ENCODE results near the gene GJB2. TPM values are rescaled to one million over a fixed set of nuclear protein-coding genes. Genes with fewer than 3 reads are reported as not detected.

GJB2 gene
- total and polyA plus RNA-seq, 2 of the 4 experiments (the other 2 are of a cell fraction) = under 0.01 to 0.17 TPM

DNA sequence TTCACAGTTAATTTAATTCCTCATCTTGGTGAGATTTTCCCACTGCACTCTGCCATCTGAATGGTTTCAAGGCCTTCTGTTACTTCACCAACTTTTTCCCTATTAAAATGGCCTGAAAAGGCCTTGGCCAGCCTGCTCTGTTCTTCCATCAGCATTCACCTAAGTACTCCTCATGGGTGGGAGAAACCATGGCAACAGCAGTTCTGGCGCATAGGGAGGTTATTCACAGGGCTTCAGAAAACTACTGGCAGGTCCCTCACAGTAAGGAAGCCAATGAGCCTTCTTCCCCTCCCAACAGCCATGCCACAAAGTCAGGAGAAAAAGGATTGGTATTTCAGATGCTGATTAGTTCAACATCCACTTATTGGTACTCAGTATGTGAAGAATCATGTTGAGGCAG, 17.2 kb upstream of the GJB2 start:
- Histone ChIP-seq H2BK20ac (ENCODE audit: low read depth, low read length) (no peak overlapping the region), H2BK15ac (ENCODE audit: low read depth, low read length) (no peak overlapping the region), H3K27ac (ENCODE audit: insufficient read depth, low read length) (no peak overlapping the region), H3K4me3 (ENCODE audit: insufficient read depth, low read depth, low read length) (no peak overlapping the region), H3K4me2 (ENCODE audit: low read depth, low read length) (no peak overlapping the region), H3K9ac (ENCODE audit: low read depth, low read length) (no peak overlapping the region), H3K23ac (ENCODE audit: low read depth, low read length) (no peak overlapping the region), H3K4me1 (ENCODE audit: control insufficient read depth, insufficient read depth, low read length) (no peaks in the 10 kb centered on the region), H4K5ac (ENCODE audit: low read depth, low read length) (no peak overlapping the region), H2AK9ac (replicated peaks; ENCODE audit: low read depth, low read length, poor library complexity) (no peak overlapping the region), H2AK5ac (ENCODE audit: low read depth, low read length) (no peak overlapping the region), H3K18ac (ENCODE audit: low read depth, low read length) (no peak overlapping the region), H4K20me1 (ENCODE audit: insufficient read depth, low read length) (no peaks in the 10 kb centered on the region), H3K27me3 (ENCODE audit: control insufficient read depth, insufficient read depth, low read length) (peaks cover 37% of the 10 kb centered on the region), H3K9me3 (ENCODE audit: control insufficient read depth, insufficient read depth, low read length) (no peaks in the 10 kb centered on the region), H2AFZ (replicated peaks; ENCODE audit: low read length, poor library complexity) (no peak overlapping the region), H3K79me1 (ENCODE audit: low read depth in 1 of 2, low read length in 2 of 2) (no peaks in the 10 kb centered on the region), H3K9me1 (ENCODE audit: insufficient read depth, low read length) (no peaks in the 10 kb centered on the region), H4K91ac (ENCODE audit: insufficient read depth, low read depth, low read length) (no peak overlapping the region), H4K8ac (ENCODE audit: low read depth in 2 of 2, low read length in 2 of 2) (no peak overlapping the region), H3K14ac (replicated peaks; ENCODE audit: low read depth, low read length) (no peak overlapping the region), H3K36me3 (ENCODE audit: control insufficient read depth, insufficient read depth, low read length) (no peaks in the 10 kb centered on the region), H2BK5ac (ENCODE audit: low read depth, low read length, poor library complexity, severe bottlenecking) (no peak overlapping the region), H3K56ac (ENCODE audit: extremely low read depth, insufficient read depth, low read length) (no peak overlapping the region), H2BK120ac (ENCODE audit: low read depth, low read length) (no peak overlapping the region), H3K4ac (ENCODE audit: low read depth, low read length) (no peak overlapping the region)
- CTCF ChIA-PET = no interaction called here
- in situ Hi-C loops (cut with MboI; ENCODE audit: low sequenced_read_pairs) (no loop called here), intact Hi-C loops (cut with micrococcal nuclease) (loop anchor here (10.0 kb wide), 1 partner anchor 85 kb away; no protein-coding TSS in a partner anchor), dilution Hi-C loops (cut with HindIII; ENCODE audit: low sequenced_read_pairs, unreplicated experiment) (no loop called here)
- no TSS peak for BruUV-seq (replicated peaks)
- TF ChIP-seq RCOR1 (IDR thresholded peaks at IDR 0.05; ENCODE audit: insufficient replicate concordance, low read length) (no peak), MAFK (IDR thresholded peaks at IDR 0.05; ENCODE audit: low read depth, low read length) (no peak), MXI1 (IDR thresholded peaks at IDR 0.05; ENCODE audit: borderline replicate concordance, low read depth, low read length) (no peak)
- TF ChIP-seq, protein P1, sequence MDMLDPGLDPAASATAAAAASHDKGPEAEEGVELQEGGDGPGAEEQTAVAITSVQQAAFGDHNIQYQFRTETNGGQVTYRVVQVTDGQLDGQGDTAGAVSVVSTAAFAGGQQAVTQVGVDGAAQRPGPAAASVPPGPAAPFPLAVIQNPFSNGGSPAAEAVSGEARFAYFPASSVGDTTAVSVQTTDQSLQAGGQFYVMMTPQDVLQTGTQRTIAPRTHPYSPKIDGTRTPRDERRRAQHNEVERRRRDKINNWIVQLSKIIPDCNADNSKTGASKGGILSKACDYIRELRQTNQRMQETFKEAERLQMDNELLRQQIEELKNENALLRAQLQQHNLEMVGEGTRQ (IDR thresholded peaks at IDR 0.05; ENCODE audit: low read depth, low read length) = no peak
- POLR2A ChIA-PET (ENCODE audit: unreplicated experiment) = no interaction called here
- DNase-seq (no peak), ATAC-seq (ENCODE audit: low read depth) (no peak)
- WGBS, 2 experiments (ENCODE audit: extremely low coverage in 2 of 2, insufficient read length in 1 of 2) = no CpG with 5 or more reads among the region's 1 CpG
